Stomach (tissue), 4 donors: ENCODE results near the gene ITGA2.

Experiments used
- POLR2A ChIP-seq, 4 donors: fragments of 450-650 bp; IDR thresholded peaks; one replicate each; pipeline ENCODE4 v1.6.1; 2016; ENCODE audit warnings: antibody characterized with exemption in 4 of 4, control low read depth in 2 of 4, mild to moderate bottlenecking in 1 of 4, moderate library complexity in 1 of 4
- POLR2AphosphoS5 ChIP-seq, 3 donors: sonication (generic); formaldehyde crosslinking; IDR thresholded peaks; one replicate each; pipeline ENCODE4 v1.6.1; 2016; ENCODE audit warnings: antibody characterized with exemption in 3 of 3

DNA sequence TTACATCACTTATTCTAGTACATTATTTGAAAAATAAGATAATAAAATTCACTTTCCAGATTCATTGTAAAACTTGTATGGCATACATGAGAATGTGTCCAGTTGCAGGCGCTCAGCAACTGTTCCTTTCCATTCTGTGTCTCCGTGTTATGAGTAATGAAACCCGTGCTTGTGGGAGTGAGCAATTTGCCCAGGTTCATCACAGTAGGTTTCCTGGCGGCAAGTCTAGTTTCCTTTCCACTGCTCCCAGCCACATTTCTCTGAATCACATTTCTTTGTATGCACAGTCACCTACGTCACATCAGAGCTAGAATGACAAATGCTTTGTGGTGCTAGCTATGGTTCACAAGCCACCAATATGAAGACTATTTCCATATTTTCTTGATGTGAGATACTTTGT lies 80.5 kb downstream of the ITGA2 start:
- TF ChIP-seq POLR2AphosphoS5 (IDR thresholded peaks at IDR 0.05): no peak
- no peak for TF ChIP-seq POLR2A (IDR thresholded peaks at IDR 0.05)
